ENCODE measurements around the gene GPR158. TPM values are rescaled to one million over a fixed set of nuclear protein-coding genes. Genes with fewer than 3 reads are reported as not detected.

Gene GPR158
- total RNA-seq, 1 donor from 2014 or later, result 7.5 TPM

- DNase-seq (ENCODE audit: low spot score in 2 of 2, unreplicated experiment in 2 of 2), result no peak
- Mint-ChIP-seq H3K4me3 (no peak overlapping the region), H3K36me3 (no peaks in the 10 kb centered on the region), H3K27me3 (ENCODE audit: low read depth) (peaks cover 76% of the 10 kb centered on the region), H3K4me1 (peaks cover 36% of the 10 kb centered on the region), H3K27ac (no peak overlapping the region), H3K9me3 (no peaks in the 10 kb centered on the region)
- TF ChIP-seq, protein P1, sequence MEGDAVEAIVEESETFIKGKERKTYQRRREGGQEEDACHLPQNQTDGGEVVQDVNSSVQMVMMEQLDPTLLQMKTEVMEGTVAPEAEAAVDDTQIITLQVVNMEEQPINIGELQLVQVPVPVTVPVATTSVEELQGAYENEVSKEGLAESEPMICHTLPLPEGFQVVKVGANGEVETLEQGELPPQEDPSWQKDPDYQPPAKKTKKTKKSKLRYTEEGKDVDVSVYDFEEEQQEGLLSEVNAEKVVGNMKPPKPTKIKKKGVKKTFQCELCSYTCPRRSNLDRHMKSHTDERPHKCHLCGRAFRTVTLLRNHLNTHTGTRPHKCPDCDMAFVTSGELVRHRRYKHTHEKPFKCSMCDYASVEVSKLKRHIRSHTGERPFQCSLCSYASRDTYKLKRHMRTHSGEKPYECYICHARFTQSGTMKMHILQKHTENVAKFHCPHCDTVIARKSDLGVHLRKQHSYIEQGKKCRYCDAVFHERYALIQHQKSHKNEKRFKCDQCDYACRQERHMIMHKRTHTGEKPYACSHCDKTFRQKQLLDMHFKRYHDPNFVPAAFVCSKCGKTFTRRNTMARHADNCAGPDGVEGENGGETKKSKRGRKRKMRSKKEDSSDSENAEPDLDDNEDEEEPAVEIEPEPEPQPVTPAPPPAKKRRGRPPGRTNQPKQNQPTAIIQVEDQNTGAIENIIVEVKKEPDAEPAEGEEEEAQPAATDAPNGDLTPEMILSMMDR (IDR thresholded peaks at IDR 0.05; ENCODE audit: unreplicated experiment), result no peak
Measured at GRCh38 chr10:25178411-25178810, 3.6 kb downstream of the GPR158 start.

- Mint-ChIP-seq H3K27me3 (ENCODE audit: low read depth) (peaks cover 56% of the 10 kb centered on the region), H3K9me3 (no peaks in the 10 kb centered on the region), H3K27ac (no peak overlapping the region)
Measured at GRCh38 chr10:25180801-25181200, 6.0 kb downstream of the GPR158 start.

DNA sequence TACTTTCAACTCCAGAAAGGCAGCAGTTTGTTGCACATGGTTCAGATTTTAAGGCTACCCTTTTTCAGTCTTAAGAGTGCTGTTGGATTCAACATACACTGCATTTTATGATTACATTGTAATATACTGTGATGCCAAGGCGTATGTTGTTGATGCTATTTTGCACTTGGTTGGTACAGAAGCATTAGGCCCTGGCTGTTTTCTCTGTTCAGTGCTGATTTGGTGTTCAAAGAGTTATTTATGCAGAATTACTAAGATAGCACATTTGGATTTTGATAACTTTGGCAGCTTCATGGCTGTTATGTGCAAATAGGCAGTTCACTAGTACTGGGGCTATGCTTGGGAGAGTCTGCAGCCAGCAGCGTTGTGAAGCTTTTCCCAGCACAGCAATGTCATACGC lies 7.8 kb downstream of the GPR158 start:
- Mint-ChIP-seq H3K4me3 (no peak overlapping the region), H3K27me3 (ENCODE audit: low read depth) (peaks cover 45% of the 10 kb centered on the region)

More at GRCh38 chr10:25180801-25181200, 6.0 kb downstream of the GPR158 start:
- Mint-ChIP-seq H3K4me3 (no peak overlapping the region), H3K4me1 (peaks cover 25% of the 10 kb centered on the region), H3K36me3 (no peaks in the 10 kb centered on the region)
- DNase-seq (ENCODE audit: low spot score in 2 of 2, unreplicated experiment in 2 of 2), result no peak
- TF ChIP-seq, protein P1 (IDR thresholded peaks at IDR 0.05; ENCODE audit: unreplicated experiment), result no peak

GRCh38 chr10:25191162-25191895 lies 16.5 kb downstream of the GPR158 start:
- no peak overlapping the region for H3K4me3 Mint-ChIP-seq
- peaks cover 3% of the 10 kb centered on the region for H3K27me3 Mint-ChIP-seq (ENCODE audit: low read depth)
- no peak overlapping the region for H3K27ac Mint-ChIP-seq
- H3K36me3 Mint-ChIP-seq, result peaks cover 2% of the 10 kb centered on the region
- TF ChIP-seq, protein P1 (IDR thresholded peaks at IDR 0.05; ENCODE audit: unreplicated experiment), result no peak
- H3K4me1 Mint-ChIP-seq, result no peaks in the 10 kb centered on the region
- peaks cover 5% of the 10 kb centered on the region for H3K9me3 Mint-ChIP-seq
- no peak for DNase-seq (ENCODE audit: low spot score in 2 of 2, unreplicated experiment in 2 of 2)

More for the DNA sequence above, 7.8 kb downstream of the GPR158 start:
- TF ChIP-seq, protein P1 (IDR thresholded peaks at IDR 0.05; ENCODE audit: unreplicated experiment), result no peak
- Mint-ChIP-seq H3K4me1 (peaks cover 14% of the 10 kb centered on the region), H3K9me3 (no peaks in the 10 kb centered on the region), H3K36me3 (no peaks in the 10 kb centered on the region), H3K27ac (no peak overlapping the region)
- DNase-seq (ENCODE audit: low spot score in 2 of 2, unreplicated experiment in 2 of 2), result no peak

DNA sequence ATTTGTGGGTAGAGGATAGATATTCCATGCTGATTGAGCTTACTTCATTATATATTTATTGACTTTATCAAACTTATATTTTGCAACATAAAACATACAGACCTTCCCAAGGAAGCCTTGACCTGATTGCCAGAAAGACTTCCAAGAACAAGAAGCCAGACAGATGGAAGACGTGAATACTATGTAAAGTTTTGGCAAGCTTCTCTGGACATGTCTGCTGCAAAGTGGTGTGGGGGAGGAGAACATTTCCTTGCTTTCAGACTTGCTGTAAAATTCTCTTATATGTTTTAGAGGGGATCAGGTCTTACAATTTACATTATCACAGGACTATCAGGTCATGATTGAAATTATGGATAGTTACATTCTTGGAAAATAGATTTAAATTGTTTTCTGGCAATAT lies 23.4 kb downstream of the GPR158 start:
- peaks cover 4% of the 10 kb centered on the region for H3K4me1 Mint-ChIP-seq
- peaks cover 5% of the 10 kb centered on the region for H3K27me3 Mint-ChIP-seq (ENCODE audit: low read depth)
- peaks cover 8% of the 10 kb centered on the region for H3K9me3 Mint-ChIP-seq
- TF ChIP-seq, protein P1 (IDR thresholded peaks at IDR 0.05; ENCODE audit: unreplicated experiment), result no peak
- H3K27ac Mint-ChIP-seq, result no peak overlapping the region
- H3K36me3 Mint-ChIP-seq, result no peaks in the 10 kb centered on the region
- H3K4me3 Mint-ChIP-seq, result no peak overlapping the region
- DNase-seq (ENCODE audit: low spot score in 2 of 2, unreplicated experiment in 2 of 2), result no peak
